Nephron (organoid): ENCODE results near the gene DROSHA.

Experiments used
- H3K27ac Mint-ChIP-seq, 3 experiments: 2 replicates each; pipeline ENCODE4 v1.8.0; 2020; ENCODE audit warnings: mixed read lengths in 3 of 3, mild to moderate bottlenecking in 2 of 3, moderate library complexity in 1 of 3
- H3K27me3 Mint-ChIP-seq: 2 replicates; pipeline ENCODE4 v1.8.0; 2021; ENCODE audit warnings: low read depth, mild to moderate bottlenecking, moderate library complexity, mixed read lengths
- H3K36me3 Mint-ChIP-seq: 2 replicates; pipeline ENCODE4 v1.8.0; 2020; ENCODE audit warnings: low read depth, mixed read lengths
- H3K4me1 Mint-ChIP-seq: 2 replicates; pipeline ENCODE4 v1.8.0; 2020; ENCODE audit warnings: mixed read lengths
- H3K4me3 Mint-ChIP-seq, 3 experiments: 2 replicates each; pipeline ENCODE4 v1.8.0; 2020; ENCODE audit warnings: mild to moderate bottlenecking in 3 of 3, mixed read lengths in 3 of 3, moderate library complexity in 2 of 3
- H3K9me3 Mint-ChIP-seq: 2 replicates; pipeline ENCODE4 v1.8.0; 2020; ENCODE audit warnings: mixed read lengths
- CTCF ChIP-seq, 3 experiments: fragments of 200-600 bp; sonication (generic); IDR thresholded peaks; one replicate each; pipeline ENCODE4 v1.5.0; 2021; ENCODE audit warnings: antibody characterized with exemption in 3 of 3; ENCODE audit not compliant: unreplicated experiment in 3 of 3

DROSHA gene

GRCh38 chr5:31537349-31537748 is 5.5 kb upstream of the DROSHA start:
- Mint-ChIP-seq H3K4me3 (no peak overlapping the region), H3K36me3 (peaks cover 57% of the 10 kb centered on the region), H3K27me3 (no peaks in the 10 kb centered on the region)

GRCh38 chr5:31536873-31537272 is 5.0 kb upstream of the DROSHA start:
- Mint-ChIP-seq H3K27ac (no peak overlapping the region), H3K4me1 (peaks cover 20% of the 10 kb centered on the region), H3K4me3 (no peak overlapping the region), H3K36me3 (peaks cover 53% of the 10 kb centered on the region), H3K27me3 (no peaks in the 10 kb centered on the region), H3K9me3 (no peaks in the 10 kb centered on the region)
- TF ChIP-seq CTCF (IDR thresholded peaks at IDR 0.05; ENCODE audit: unreplicated experiment in 3 of 3): no peak

More at GRCh38 chr5:31537349-31537748, 5.5 kb upstream of the DROSHA start:
- no peak for TF ChIP-seq CTCF (IDR thresholded peaks at IDR 0.05; ENCODE audit: unreplicated experiment in 3 of 3)
- Mint-ChIP-seq H3K9me3 (no peaks in the 10 kb centered on the region), H3K27ac (peak overlapping the region in 1 of 3 experiments; percentile 21), H3K4me1 (peaks cover 15% of the 10 kb centered on the region)

GRCh38 chr5:31534527-31535046 is 2.7 kb upstream of the DROSHA start:
- Mint-ChIP-seq H3K36me3 (peaks cover 48% of the 10 kb centered on the region), H3K9me3 (no peaks in the 10 kb centered on the region), H3K4me3 (peak overlapping the region; percentile 63 to 78 (median 70)), H3K27ac (no peak overlapping the region), H3K27me3 (no peaks in the 10 kb centered on the region), H3K4me1 (peaks cover 35% of the 10 kb centered on the region)
- no peak for TF ChIP-seq CTCF (IDR thresholded peaks at IDR 0.05; ENCODE audit: unreplicated experiment in 3 of 3)

GRCh38 chr5:31531543-31531887 is 378 bp downstream of the DROSHA start:
- no peaks in the 10 kb centered on the region for H3K9me3 Mint-ChIP-seq
- no peak for TF ChIP-seq CTCF (IDR thresholded peaks at IDR 0.05; ENCODE audit: unreplicated experiment in 3 of 3)
- H3K4me1 Mint-ChIP-seq: peaks cover 35% of the 10 kb centered on the region
- peak overlapping the region; percentile 90 to 98 (median 98) for H3K27ac Mint-ChIP-seq
- peak overlapping the region; percentile 99 to 100 (median 100) for H3K4me3 Mint-ChIP-seq
- H3K36me3 Mint-ChIP-seq: peaks cover 56% of the 10 kb centered on the region
- H3K27me3 Mint-ChIP-seq: no peaks in the 10 kb centered on the region

GRCh38 chr5:31530541-31531265 is 1.2 kb downstream of the DROSHA start:
- H3K4me1 Mint-ChIP-seq: peaks cover 35% of the 10 kb centered on the region
- peaks cover 58% of the 10 kb centered on the region for H3K36me3 Mint-ChIP-seq
- no peak for TF ChIP-seq CTCF (IDR thresholded peaks at IDR 0.05; ENCODE audit: unreplicated experiment in 3 of 3)
- no peak overlapping the region for H3K27ac Mint-ChIP-seq
- no peaks in the 10 kb centered on the region for H3K27me3 Mint-ChIP-seq
- H3K4me3 Mint-ChIP-seq: peak overlapping the region; percentile 99 to 100 (median 100)
- H3K9me3 Mint-ChIP-seq: no peaks in the 10 kb centered on the region

- Mint-ChIP-seq H3K4me1 (no peaks in the 10 kb centered on the region), H3K27me3 (no peaks in the 10 kb centered on the region), H3K4me3 (no peak overlapping the region), H3K27ac (no peak overlapping the region), H3K9me3 (no peaks in the 10 kb centered on the region), H3K36me3 (peaks cover 70% of the 10 kb centered on the region)
- no peak for TF ChIP-seq CTCF (IDR thresholded peaks at IDR 0.05; ENCODE audit: unreplicated experiment in 3 of 3)
Observed at GRCh38 chr5:31523041-31523440, 8.9 kb downstream of the DROSHA start.
